GM21423 (cell line): ENCODE results near the gene PSMG4.

Source experiments
- ATAC-seq: cut with Tn5 transposase; IDR thresholded peaks from one replicate; pipeline ENCODE4 v1.9.1; 2021; ENCODE audit warnings: mild to moderate bottlenecking, moderate library complexity; ENCODE audit not compliant: unreplicated experiment

PSMG4 gene

DNA sequence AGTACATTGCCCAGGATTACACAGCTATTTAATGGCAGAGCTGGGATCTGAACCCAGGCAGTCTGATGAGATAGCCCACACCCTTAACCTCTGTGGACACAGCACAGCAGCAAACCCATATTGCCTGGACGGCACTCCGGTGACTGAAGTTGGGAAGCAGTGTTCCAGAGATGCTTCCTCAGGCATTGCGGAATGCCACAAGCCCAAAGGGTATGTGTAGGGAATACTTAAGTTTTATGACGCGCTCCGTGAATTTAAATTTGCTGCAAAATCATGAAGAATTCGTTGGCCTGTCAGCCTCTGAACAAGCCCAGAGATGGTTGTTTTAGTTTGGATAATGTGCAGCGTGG is 46.4 kb downstream of the PSMG4 start:
- ATAC-seq, result no peak

DNA sequence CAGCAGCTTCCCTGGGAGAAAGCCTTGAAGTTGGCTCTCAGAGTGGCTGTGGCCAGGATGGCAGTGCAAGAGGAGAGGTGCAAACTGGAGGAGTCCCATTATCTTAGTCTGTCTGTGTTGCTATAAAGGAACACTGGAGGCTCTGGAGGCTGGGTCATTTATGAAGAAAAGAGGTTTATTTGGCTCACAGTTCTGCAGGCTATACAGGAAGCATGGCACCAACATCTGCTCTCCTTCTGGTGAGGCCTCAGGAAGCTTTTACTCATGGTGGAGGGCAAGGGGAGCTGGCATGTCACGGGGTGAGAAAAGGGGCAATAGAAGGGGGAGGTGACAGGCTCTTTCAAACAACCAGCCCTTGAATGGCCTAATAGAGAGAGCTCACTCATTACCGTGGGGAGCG is 47.1 kb downstream of the PSMG4 start:
- ATAC-seq, result no peak

DNA sequence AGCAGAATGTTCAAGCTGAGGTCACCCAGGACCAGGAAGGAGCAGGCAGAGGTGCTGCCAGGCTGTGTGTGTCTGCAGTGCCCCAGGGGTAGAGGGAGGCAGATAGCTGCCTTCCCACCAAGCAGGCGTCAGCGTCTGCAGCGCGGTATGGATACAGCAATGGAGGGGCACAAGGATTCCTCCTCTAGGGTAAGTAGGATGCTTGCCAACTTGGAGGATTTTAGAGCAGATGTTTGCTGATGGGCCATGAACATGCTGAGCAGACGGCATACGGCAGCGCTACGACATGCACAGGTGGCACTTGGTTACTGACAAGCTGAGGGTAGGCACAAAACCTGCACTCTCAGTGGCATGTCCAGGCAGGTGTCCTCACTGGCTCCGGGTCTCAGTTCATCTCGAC is 48.1 kb downstream of the PSMG4 start:
- no peak for ATAC-seq

DNA sequence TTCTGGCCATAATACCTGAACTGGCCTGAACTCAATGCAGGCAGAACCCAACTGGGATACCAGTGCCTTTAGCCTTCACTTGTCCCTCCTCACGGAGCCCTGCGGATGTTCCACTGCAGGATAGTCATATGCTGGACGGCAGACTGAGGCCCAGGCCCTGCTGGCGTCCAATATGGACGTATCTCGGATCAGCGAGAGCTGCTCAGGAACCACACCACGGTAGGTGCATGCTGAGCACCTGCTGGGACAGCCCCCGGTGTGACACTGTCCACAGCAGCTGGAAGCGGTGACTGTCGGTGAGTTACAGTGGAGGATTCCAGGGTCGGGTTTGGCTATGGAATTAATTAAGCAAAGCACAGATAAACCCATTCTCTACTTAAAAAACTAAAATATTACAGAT is 48.7 kb downstream of the PSMG4 start:
- ATAC-seq, result no peak

DNA sequence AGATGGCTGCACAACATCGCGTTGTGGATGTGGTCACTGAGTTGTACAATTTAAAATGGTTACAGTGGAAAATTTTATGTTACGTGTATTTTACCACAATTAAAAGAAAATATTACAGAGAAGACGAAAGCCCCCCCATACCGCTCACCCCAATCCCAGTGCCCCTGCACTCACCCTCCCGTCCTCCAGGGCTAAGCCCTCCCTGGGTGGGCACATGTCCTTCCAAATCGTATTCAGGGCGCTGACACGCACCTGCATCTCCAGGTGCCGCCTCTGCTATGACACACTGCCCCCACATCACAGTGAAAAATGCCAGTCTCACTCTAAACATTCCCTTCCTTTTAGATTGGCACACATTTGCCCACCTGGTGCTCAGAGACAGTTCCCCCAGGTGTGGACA is 49.4 kb downstream of the PSMG4 start:
- no peak for ATAC-seq

DNA sequence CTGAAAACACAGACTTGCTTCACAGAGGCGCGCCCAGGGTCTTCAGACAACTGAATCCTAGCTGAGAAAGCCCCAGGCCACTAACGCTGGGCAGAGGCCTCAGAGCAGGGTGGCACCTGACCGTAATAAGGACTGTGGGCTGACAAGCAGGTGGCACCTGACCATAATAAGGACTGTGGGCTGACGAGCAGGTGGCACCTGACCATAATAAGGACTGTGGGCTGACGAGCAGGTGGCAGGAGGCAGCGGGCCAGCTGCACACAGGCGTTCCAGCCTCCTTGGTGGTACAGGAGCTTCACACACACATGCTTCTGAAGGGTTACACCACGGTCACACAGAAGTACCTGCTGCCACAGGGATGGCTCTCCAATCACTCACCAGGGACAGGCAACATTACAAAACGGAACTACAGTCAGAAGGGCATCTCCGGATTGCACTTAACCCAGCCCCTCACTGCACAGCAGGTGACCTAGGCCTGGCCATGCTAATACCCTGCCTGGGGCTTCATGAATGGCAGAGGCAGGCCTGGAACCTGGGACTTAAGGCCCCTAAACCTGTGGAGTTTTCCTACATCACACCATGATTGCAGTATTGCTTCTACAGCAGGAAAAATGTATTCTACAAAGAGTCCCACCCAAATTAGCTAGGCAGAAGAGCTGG is 50.8 kb downstream of the PSMG4 start:
- ATAC-seq, result no peak

DNA sequence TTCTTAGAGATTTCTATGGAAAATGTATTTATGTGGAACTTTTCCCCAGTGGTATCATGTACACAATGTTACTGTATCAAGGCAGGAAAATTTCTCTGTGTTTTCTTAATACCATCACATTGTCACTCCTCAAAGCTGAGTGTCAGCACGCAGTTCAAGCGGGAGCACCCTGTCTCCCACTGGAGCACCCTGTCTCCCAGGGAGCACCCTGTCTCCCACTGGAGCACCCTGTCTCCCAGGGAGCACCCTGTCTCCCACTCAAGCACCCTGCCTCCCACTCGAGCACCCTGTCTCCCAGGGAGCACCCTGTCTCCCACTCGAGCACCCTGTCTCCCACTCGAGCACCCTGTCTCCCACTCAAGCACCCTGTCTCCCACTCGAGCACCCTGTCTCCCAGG is 51.3 kb downstream of the PSMG4 start:
- no peak for ATAC-seq

DNA sequence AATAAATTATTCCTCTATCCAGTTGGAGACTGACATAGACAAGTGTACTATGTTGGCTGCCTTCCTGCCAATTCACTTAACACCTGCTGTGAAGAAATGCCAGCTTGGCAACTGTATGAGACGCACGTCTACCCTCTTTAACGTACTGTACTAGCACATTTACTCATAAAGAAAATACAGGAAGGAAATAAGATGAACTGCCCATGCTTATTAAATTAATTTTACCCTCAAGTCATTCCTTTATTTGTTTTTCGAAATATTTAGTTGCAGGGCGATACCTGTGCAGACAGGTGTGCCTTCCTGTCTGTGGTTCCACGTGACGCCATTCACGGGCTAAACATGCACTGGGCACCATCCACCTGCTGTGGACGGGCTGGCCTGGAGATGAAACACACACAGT is 52.0 kb downstream of the PSMG4 start:
- ATAC-seq, result no peak

DNA sequence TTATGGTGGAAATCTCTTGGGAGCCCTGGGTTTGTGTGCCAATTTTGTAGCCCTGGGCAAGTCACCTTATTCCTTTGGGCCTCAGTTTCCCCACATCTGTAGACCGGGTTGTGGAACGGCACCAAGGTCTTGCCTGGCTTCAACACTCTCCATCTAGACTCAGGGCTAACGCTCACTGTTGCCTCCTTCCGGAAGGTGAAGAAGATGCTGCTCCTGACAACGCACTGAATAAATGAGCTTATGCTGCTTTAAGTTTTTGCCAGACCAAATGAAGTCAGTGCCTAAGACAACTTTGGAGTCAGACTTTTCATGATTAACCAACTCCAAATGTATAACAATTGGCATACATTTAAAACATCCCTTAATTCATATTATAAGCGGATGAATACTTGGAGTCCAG is 53.1 kb downstream of the PSMG4 start:
- ATAC-seq, result no peak

DNA sequence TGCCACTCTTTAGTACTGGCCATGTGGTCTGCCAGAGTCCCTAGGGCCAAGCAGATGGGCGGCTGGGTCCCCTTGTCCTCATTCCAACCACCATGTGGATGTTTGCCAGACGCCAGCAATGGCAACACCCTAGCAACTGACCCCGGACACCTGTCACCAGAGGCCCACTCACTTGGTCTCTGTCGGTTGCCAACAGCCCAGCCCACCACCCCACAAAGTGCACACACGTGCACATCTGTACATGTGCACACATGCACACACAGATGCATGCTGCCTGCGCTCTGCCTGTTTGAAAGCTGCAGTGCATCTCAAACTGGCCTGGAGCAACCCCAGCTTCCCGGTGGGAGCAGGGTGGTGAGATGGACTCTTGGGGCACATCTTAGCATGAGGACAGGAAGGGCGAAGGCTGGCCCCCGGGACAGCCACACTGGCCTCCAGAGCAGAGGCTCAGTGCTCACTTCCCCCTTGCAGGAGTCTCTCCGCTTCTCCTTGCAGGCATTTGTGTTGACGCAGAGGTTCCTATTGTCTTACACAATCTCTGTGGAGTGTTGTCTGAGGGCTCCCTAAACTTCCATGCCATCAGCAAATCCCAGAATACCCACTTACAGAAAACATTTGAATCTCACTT is 54.0 kb downstream of the PSMG4 start:
- ATAC-seq, result no peak

DNA sequence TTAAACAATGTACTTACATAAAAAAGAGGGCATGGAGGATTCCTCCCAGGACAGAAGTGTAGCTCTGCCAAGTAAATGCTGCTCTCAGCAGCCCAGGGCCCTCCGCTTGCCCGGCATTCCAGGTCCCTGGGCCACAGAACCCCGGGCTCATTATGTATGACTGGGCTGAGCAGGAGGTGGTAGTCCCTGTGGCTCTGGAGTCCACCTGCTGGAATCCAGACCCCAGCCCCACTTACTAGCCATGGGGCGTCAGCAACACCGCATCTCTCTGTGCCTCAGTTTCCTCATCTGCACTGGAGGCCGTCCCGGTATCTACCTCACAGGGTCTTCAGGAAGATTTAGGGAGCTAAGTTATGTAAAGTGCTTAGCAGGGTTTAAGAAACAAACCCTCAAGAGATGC is 55.4 kb downstream of the PSMG4 start:
- ATAC-seq, result no peak

DNA sequence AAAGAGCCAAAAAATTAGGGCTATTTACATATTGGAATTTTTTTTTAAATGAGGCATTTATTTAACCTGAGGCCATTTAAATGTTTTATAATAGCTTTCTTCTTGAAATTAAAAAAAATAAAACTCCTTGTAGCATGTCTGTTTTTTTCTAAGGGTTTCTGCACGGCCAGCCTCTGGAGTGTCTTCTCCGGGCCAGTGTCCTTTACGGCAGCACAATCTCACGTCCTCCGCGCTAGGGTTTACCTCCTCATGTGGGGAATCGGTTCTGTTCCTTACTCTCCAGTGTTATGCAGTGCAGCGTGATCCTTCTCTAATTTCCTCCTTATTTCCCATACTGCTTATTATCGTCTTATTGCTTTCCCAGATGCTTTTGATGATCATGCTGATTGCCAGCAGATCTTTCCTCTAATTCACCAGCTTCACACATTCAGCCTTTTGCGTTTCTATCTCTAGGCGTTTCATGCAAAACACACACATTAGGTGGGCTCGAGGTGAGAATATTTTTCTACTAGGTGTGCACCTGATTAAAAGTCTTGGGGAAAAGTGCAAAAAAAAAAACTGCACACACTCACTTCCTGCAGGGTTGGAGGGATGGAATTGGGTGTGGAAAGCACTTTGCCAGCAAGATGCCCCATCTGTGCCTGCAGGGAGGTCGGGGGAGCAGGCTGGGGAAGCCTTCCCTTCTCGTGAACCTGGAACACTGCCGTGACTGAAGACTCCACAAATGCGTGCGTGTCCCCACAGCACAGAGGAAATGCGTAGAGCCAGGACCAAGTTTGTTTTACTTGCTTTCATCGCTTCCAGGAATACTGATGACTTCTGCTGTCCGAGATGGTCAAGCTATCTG is 56.1 kb downstream of the PSMG4 start:
- ATAC-seq, result no peak

DNA sequence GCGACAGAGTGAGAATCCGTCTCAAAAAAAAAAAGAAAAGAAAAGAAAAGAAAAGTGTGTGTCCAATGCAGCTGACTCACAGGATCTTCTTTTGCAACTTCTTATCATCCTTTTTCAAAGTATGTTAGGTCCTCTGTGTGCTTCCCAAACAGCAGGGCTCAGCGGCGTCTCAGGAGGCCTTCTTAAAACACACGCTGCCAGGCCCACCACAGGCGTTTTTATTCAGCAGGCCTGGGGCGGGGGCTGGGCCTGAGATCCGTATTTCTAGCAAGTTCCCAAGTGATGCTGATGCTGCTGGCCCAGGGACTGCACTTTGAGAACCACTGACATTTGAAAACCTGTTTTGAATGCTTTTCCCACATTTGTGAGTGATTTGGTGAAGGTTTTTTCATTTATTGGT is 57.1 kb downstream of the PSMG4 start:
- no peak for ATAC-seq

DNA sequence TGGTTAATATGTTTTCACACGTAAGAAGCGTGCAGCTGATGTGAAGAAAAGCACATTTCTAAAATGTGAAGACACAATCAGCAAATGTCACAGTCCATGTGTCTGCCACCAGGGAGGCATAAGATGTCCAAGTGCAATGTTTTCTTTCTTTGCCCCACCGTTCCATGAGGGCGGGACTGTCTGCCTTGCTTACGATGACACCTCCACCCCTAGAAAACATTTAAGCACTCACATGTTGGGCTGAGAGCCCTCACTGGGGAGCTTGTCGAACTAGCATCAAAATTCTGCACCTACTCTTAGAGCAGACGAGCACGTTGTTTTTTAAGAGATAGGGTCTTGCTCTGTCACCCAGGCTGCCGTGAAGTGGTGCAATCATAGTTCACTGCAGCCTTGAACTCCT is 57.6 kb downstream of the PSMG4 start:
- ATAC-seq, result no peak

DNA sequence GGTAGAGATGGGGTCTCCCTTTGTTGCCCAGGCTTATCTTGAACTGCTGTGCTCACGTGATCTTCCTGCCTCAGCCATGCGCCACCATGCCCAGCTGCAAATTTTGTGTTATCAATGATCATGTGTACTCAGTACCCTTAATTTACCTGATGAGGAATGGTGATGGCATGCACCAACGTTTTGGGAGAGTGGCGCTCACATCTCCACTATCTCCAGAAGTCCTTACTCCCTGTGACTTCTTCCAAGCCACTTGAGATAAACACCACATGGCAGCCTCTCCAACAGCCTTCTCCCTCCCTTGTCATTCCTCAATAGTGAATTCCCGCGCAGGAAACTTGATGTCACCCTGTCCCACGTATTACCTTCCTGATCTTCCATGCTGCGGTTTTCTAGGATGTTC is 58.1 kb downstream of the PSMG4 start:
- no peak for ATAC-seq
